ENCODE measurements around the gene CGB7.
"Not testable (repeated sequence)": the region's sequence is repeated elsewhere in the genome, so short reads cannot be mapped to it uniquely, and the experiment has no call there.

The CGB7 gene

GRCh38 chr19:49056101-49056901 is 1.2 kb downstream of the CGB7 start:
- Histone ChIP-seq H3K4me1 (ENCODE audit: control insufficient read depth, insufficient read depth, low read length) (no peaks in the 10 kb centered on the region), H3K36me3 (ENCODE audit: control insufficient read depth, insufficient read depth, low read length) (no peaks in the 10 kb centered on the region), H3K27me3 (ENCODE audit: control insufficient read depth, insufficient read depth, low read length) (peaks cover 46% of the 10 kb centered on the region), H3K9ac (ENCODE audit: low read depth, low read length) (peak overlapping the region; percentile 12), H3K4me3 (ENCODE audit: low read depth, low read length) (peak overlapping the region; percentile 60), H3K9me3 (ENCODE audit: control insufficient read depth, insufficient read depth, low read length) (no peaks in the 10 kb centered on the region)

- H3K9me3 ChIP-seq (ENCODE audit: control insufficient read depth, insufficient read depth, low read length); H3K4me3 ChIP-seq (ENCODE audit: low read depth, low read length); H3K36me3 ChIP-seq (ENCODE audit: control insufficient read depth, insufficient read depth, low read length); H3K27me3 ChIP-seq (ENCODE audit: control insufficient read depth, insufficient read depth, low read length); H3K9ac ChIP-seq (ENCODE audit: low read depth, low read length); H3K4me1 ChIP-seq (ENCODE audit: control insufficient read depth, insufficient read depth, low read length): not testable (repeated sequence)
These were observed 7.0 kb downstream of the CGB7 start for GRCh38 chr19:49050376-49051033.

- not testable (repeated sequence) for H3K27me3 ChIP-seq (ENCODE audit: control insufficient read depth, insufficient read depth, low read length); H3K9ac ChIP-seq (ENCODE audit: low read depth, low read length); H3K9me3 ChIP-seq (ENCODE audit: control insufficient read depth, insufficient read depth, low read length); H3K36me3 ChIP-seq (ENCODE audit: control insufficient read depth, insufficient read depth, low read length); H3K4me3 ChIP-seq (ENCODE audit: low read depth, low read length); H3K4me1 ChIP-seq (ENCODE audit: control insufficient read depth, insufficient read depth, low read length)
These were observed 7.7 kb downstream of the CGB7 start for GRCh38 chr19:49049834-49050233.

GRCh38 chr19:49049011-49049410 is 8.5 kb downstream of the CGB7 start, which contains the start of gene CGB8:
TSS of gene CGB8 (minus strand) at chr19:49049111. CDS start at chr19:49048739, 372 bp downstream.
- not testable (repeated sequence) for H3K4me1 ChIP-seq (ENCODE audit: control insufficient read depth, insufficient read depth, low read length); H3K9me3 ChIP-seq (ENCODE audit: control insufficient read depth, insufficient read depth, low read length)

GRCh38 chr19:49043548-49043947 is 14.0 kb downstream of the CGB7 start, which contains the start of gene CGB5:
TSS of gene CGB5 (plus strand) at chr19:49043848. CDS start at chr19:49044210, 362 bp downstream.
- not testable (repeated sequence) for H3K9me3 ChIP-seq (ENCODE audit: control insufficient read depth, insufficient read depth, low read length); H3K36me3 ChIP-seq (ENCODE audit: control insufficient read depth, insufficient read depth, low read length); H3K4me3 ChIP-seq (ENCODE audit: low read depth, low read length); H3K4me1 ChIP-seq (ENCODE audit: control insufficient read depth, insufficient read depth, low read length); H3K27me3 ChIP-seq (ENCODE audit: control insufficient read depth, insufficient read depth, low read length); H3K9ac ChIP-seq (ENCODE audit: low read depth, low read length)

More at GRCh38 chr19:49049011-49049410, 8.5 kb downstream of the CGB7 start, which contains the start of gene CGB8:
- not testable (repeated sequence) for H3K4me3 ChIP-seq (ENCODE audit: low read depth, low read length); H3K36me3 ChIP-seq (ENCODE audit: control insufficient read depth, insufficient read depth, low read length); H3K9ac ChIP-seq (ENCODE audit: low read depth, low read length); H3K27me3 ChIP-seq (ENCODE audit: control insufficient read depth, insufficient read depth, low read length)

GRCh38 chr19:49042666-49043065 is 14.9 kb downstream of the CGB7 start:
- not testable (repeated sequence) for H3K27me3 ChIP-seq (ENCODE audit: control insufficient read depth, insufficient read depth, low read length); H3K4me1 ChIP-seq (ENCODE audit: control insufficient read depth, insufficient read depth, low read length); H3K36me3 ChIP-seq (ENCODE audit: control insufficient read depth, insufficient read depth, low read length); H3K4me3 ChIP-seq (ENCODE audit: low read depth, low read length); H3K9ac ChIP-seq (ENCODE audit: low read depth, low read length); H3K9me3 ChIP-seq (ENCODE audit: control insufficient read depth, insufficient read depth, low read length)

GRCh38 chr19:49042177-49042576 is 15.4 kb downstream of the CGB7 start:
- Histone ChIP-seq H3K4me3 (ENCODE audit: low read depth, low read length) (no peak overlapping the region), H3K4me1 (ENCODE audit: control insufficient read depth, insufficient read depth, low read length) (no peaks in the 10 kb centered on the region), H3K9me3 (ENCODE audit: control insufficient read depth, insufficient read depth, low read length) (no peaks in the 10 kb centered on the region), H3K9ac (ENCODE audit: low read depth, low read length) (no peak overlapping the region), H3K36me3 (ENCODE audit: control insufficient read depth, insufficient read depth, low read length) (no peaks in the 10 kb centered on the region), H3K27me3 (ENCODE audit: control insufficient read depth, insufficient read depth, low read length) (no peaks in the 10 kb centered on the region)

GRCh38 chr19:49039736-49040135 is 17.8 kb downstream of the CGB7 start:
- not testable (repeated sequence) for H3K4me1 ChIP-seq (ENCODE audit: control insufficient read depth, insufficient read depth, low read length); H3K9me3 ChIP-seq (ENCODE audit: control insufficient read depth, insufficient read depth, low read length); H3K27me3 ChIP-seq (ENCODE audit: control insufficient read depth, insufficient read depth, low read length); H3K36me3 ChIP-seq (ENCODE audit: control insufficient read depth, insufficient read depth, low read length); H3K4me3 ChIP-seq (ENCODE audit: low read depth, low read length); H3K9ac ChIP-seq (ENCODE audit: low read depth, low read length)

- not testable (repeated sequence) for H3K36me3 ChIP-seq (ENCODE audit: control insufficient read depth, insufficient read depth, low read length); H3K9me3 ChIP-seq (ENCODE audit: control insufficient read depth, insufficient read depth, low read length); H3K4me1 ChIP-seq (ENCODE audit: control insufficient read depth, insufficient read depth, low read length); H3K9ac ChIP-seq (ENCODE audit: low read depth, low read length); H3K27me3 ChIP-seq (ENCODE audit: control insufficient read depth, insufficient read depth, low read length); H3K4me3 ChIP-seq (ENCODE audit: low read depth, low read length)
These were observed 18.8 kb downstream of the CGB7 start for GRCh38 chr19:49038557-49039276.

- not testable (repeated sequence) for H3K9me3 ChIP-seq (ENCODE audit: control insufficient read depth, insufficient read depth, low read length); H3K36me3 ChIP-seq (ENCODE audit: control insufficient read depth, insufficient read depth, low read length); H3K9ac ChIP-seq (ENCODE audit: low read depth, low read length); H3K27me3 ChIP-seq (ENCODE audit: control insufficient read depth, insufficient read depth, low read length); H3K4me1 ChIP-seq (ENCODE audit: control insufficient read depth, insufficient read depth, low read length); H3K4me3 ChIP-seq (ENCODE audit: low read depth, low read length)
These were observed 19.4 kb downstream of the CGB7 start for GRCh38 chr19:49038111-49038510.

- H3K4me1 ChIP-seq (ENCODE audit: control insufficient read depth, insufficient read depth, low read length); H3K4me3 ChIP-seq (ENCODE audit: low read depth, low read length); H3K36me3 ChIP-seq (ENCODE audit: control insufficient read depth, insufficient read depth, low read length); H3K27me3 ChIP-seq (ENCODE audit: control insufficient read depth, insufficient read depth, low read length); H3K9me3 ChIP-seq (ENCODE audit: control insufficient read depth, insufficient read depth, low read length); H3K9ac ChIP-seq (ENCODE audit: low read depth, low read length): not testable (repeated sequence)
These were observed 20.7 kb downstream of the CGB7 start, which contains the start of gene CGB1 for GRCh38 chr19:49036815-49037214. TSS of gene CGB1 (minus strand) at chr19:49036895. CDS start at chr19:49036711, 184 bp downstream.
